Measurements from ENCODE around the gene RPL31.

DNA sequence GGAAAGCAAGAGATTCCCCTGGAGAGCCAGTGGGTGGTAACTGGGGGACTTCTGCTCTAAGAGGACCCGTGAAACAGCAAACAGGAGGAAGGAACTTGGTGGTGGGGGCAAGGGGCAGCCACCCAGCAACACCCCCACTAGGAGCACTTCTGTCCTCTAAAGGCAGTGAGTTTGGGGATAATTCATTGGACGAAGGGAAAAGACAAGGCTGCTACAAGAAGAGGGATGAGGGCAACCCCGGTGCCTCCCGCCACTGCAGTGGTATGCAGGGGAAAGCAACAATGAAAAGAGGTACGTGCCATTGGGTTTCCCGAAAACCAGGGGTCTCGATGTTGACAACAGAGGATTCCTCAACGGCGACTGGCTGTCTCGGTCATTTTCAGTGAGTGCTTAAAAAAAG, 9.1 kb downstream of the RPL31 start:
- TF ChIP-seq, protein P1, sequence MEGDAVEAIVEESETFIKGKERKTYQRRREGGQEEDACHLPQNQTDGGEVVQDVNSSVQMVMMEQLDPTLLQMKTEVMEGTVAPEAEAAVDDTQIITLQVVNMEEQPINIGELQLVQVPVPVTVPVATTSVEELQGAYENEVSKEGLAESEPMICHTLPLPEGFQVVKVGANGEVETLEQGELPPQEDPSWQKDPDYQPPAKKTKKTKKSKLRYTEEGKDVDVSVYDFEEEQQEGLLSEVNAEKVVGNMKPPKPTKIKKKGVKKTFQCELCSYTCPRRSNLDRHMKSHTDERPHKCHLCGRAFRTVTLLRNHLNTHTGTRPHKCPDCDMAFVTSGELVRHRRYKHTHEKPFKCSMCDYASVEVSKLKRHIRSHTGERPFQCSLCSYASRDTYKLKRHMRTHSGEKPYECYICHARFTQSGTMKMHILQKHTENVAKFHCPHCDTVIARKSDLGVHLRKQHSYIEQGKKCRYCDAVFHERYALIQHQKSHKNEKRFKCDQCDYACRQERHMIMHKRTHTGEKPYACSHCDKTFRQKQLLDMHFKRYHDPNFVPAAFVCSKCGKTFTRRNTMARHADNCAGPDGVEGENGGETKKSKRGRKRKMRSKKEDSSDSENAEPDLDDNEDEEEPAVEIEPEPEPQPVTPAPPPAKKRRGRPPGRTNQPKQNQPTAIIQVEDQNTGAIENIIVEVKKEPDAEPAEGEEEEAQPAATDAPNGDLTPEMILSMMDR (IDR thresholded peaks at IDR 0.05; ENCODE audit: insufficient read depth, low read depth, low read length), result no peak
- TF ChIP-seq EZH2 (IDR thresholded peaks at IDR 0.05; ENCODE audit: insufficient read depth, low read length), result no peak
